ENCODE data around the gene TRIM62. TPM values are rescaled to one million over a fixed set of nuclear protein-coding genes. Genes with fewer than 3 reads are reported as not detected.
A peak's percentile ranks its signal among the peaks of the same experiment; 100 is the strongest.
"Not testable (repeated sequence)": the region's sequence is repeated elsewhere in the genome, so short reads cannot be mapped to it uniquely, and the experiment has no call there.

TRIM62 gene
- total RNA-seq, 1 experiment from 2014 or later = 13.2 TPM

- not testable (repeated sequence) for H3K4me3 ChIP-seq (ENCODE audit: insufficient read depth, low read depth, low read length); H3K27me3 ChIP-seq (ENCODE audit: control insufficient read depth, insufficient read depth, low read length); H3K36me3 ChIP-seq (replicated peaks; ENCODE audit: control insufficient read depth, insufficient read depth, low read length); DNase-seq
Measured at GRCh38 chr1:33124647-33125046, 57.2 kb downstream of the TRIM62 start.

- H3K27me3 ChIP-seq (ENCODE audit: control insufficient read depth, insufficient read depth, low read length) = no peaks in the 10 kb centered on the region; the same call in 1 of the 2 replicates
Measured at GRCh38 chr1:33123266-33123665, 58.6 kb downstream of the TRIM62 start.

GRCh38 chr1:33122483-33123178 is 59.2 kb downstream of the TRIM62 start:
- H3K4me3 ChIP-seq (ENCODE audit: insufficient read depth, low read depth, low read length) = no peak overlapping the region
- no peaks in the 10 kb centered on the region; the same call in 1 of the 2 replicates for H3K27me3 ChIP-seq (ENCODE audit: control insufficient read depth, insufficient read depth, low read length)
- no peaks in the 10 kb centered on the region; the same call in 1 of the 2 replicates for H3K36me3 ChIP-seq (replicated peaks; ENCODE audit: control insufficient read depth, insufficient read depth, low read length)
- DNase-seq = no peak

More at GRCh38 chr1:33123266-33123665, 58.6 kb downstream of the TRIM62 start:
- H3K36me3 ChIP-seq (replicated peaks; ENCODE audit: control insufficient read depth, insufficient read depth, low read length) = no peaks in the 10 kb centered on the region; the same call in 1 of the 2 replicates
- DNase-seq = no peak
- H3K4me3 ChIP-seq (ENCODE audit: insufficient read depth, low read depth, low read length) = no peak overlapping the region

GRCh38 chr1:33121728-33122127 is 60.1 kb downstream of the TRIM62 start:
- Histone ChIP-seq H3K36me3 (replicated peaks; ENCODE audit: control insufficient read depth, insufficient read depth, low read length) (no peaks in the 10 kb centered on the region; the same call in 1 of the 2 replicates), H3K4me3 (ENCODE audit: insufficient read depth, low read depth, low read length) (no peak overlapping the region), H3K27me3 (ENCODE audit: control insufficient read depth, insufficient read depth, low read length) (no peaks in the 10 kb centered on the region; the same call in 1 of the 2 replicates)
- DNase-seq = no peak

GRCh38 chr1:33120436-33121231 is 61.2 kb downstream of the TRIM62 start:
- Histone ChIP-seq H3K36me3 (replicated peaks; ENCODE audit: control insufficient read depth, insufficient read depth, low read length) (no peaks in the 10 kb centered on the region; the same call in 1 of the 2 replicates), H3K27me3 (ENCODE audit: control insufficient read depth, insufficient read depth, low read length) (no peaks in the 10 kb centered on the region; the same call in 1 of the 2 replicates), H3K4me3 (ENCODE audit: insufficient read depth, low read depth, low read length) (no peak overlapping the region)
- DNase-seq = no peak

- peak; percentile 93 for DNase-seq
- no peak overlapping the region for H3K4me3 ChIP-seq (ENCODE audit: insufficient read depth, low read depth, low read length)
Measured at GRCh38 chr1:33119532-33120217, 62.2 kb downstream of the TRIM62 start.

GRCh38 chr1:33119050-33119449 is 62.8 kb downstream of the TRIM62 start:
- DNase-seq = no peak
- H3K27me3 ChIP-seq (ENCODE audit: control insufficient read depth, insufficient read depth, low read length) = no peaks in the 10 kb centered on the region; the same call in 1 of the 2 replicates
- no peaks in the 10 kb centered on the region for H3K36me3 ChIP-seq (replicated peaks; ENCODE audit: control insufficient read depth, insufficient read depth, low read length)
- no peak overlapping the region for H3K4me3 ChIP-seq (ENCODE audit: insufficient read depth, low read depth, low read length)

More at GRCh38 chr1:33119532-33120217, 62.2 kb downstream of the TRIM62 start:
- no peaks in the 10 kb centered on the region for H3K36me3 ChIP-seq (replicated peaks; ENCODE audit: control insufficient read depth, insufficient read depth, low read length)
- H3K27me3 ChIP-seq (ENCODE audit: control insufficient read depth, insufficient read depth, low read length) = no peaks in the 10 kb centered on the region; the same call in 1 of the 2 replicates

- Histone ChIP-seq H3K36me3 (replicated peaks; ENCODE audit: control insufficient read depth, insufficient read depth, low read length) (no peaks in the 10 kb centered on the region), H3K27me3 (ENCODE audit: control insufficient read depth, insufficient read depth, low read length) (no peaks in the 10 kb centered on the region; the same call in 1 of the 2 replicates), H3K4me3 (ENCODE audit: insufficient read depth, low read depth, low read length) (no peak overlapping the region)
- DNase-seq = no peak
Measured at GRCh38 chr1:33118274-33118673, 63.6 kb downstream of the TRIM62 start.

GRCh38 chr1:33117440-33118085 is 64.3 kb downstream of the TRIM62 start:
- Histone ChIP-seq H3K4me3 (ENCODE audit: insufficient read depth, low read depth, low read length) (no peak overlapping the region), H3K36me3 (replicated peaks; ENCODE audit: control insufficient read depth, insufficient read depth, low read length) (no peaks in the 10 kb centered on the region), H3K27me3 (ENCODE audit: control insufficient read depth, insufficient read depth, low read length) (no peaks in the 10 kb centered on the region)
- DNase-seq = no peak

GRCh38 chr1:33111965-33112364 is 69.9 kb downstream of the TRIM62 start:
- no peaks in the 10 kb centered on the region for H3K27me3 ChIP-seq (ENCODE audit: control insufficient read depth, insufficient read depth, low read length)
- no peaks in the 10 kb centered on the region for H3K36me3 ChIP-seq (replicated peaks; ENCODE audit: control insufficient read depth, insufficient read depth, low read length)
- DNase-seq = no peak
- no peak overlapping the region for H3K4me3 ChIP-seq (ENCODE audit: insufficient read depth, low read depth, low read length)

- no peak for DNase-seq
- Histone ChIP-seq H3K36me3 (replicated peaks; ENCODE audit: control insufficient read depth, insufficient read depth, low read length) (no peaks in the 10 kb centered on the region), H3K27me3 (ENCODE audit: control insufficient read depth, insufficient read depth, low read length) (no peaks in the 10 kb centered on the region; the same call in 1 of the 2 replicates), H3K4me3 (ENCODE audit: insufficient read depth, low read depth, low read length) (no peak overlapping the region)
Measured at GRCh38 chr1:33110477-33110876, 71.4 kb downstream of the TRIM62 start.

- H3K36me3 ChIP-seq (replicated peaks; ENCODE audit: control insufficient read depth, insufficient read depth, low read length); H3K27me3 ChIP-seq (ENCODE audit: control insufficient read depth, insufficient read depth, low read length); H3K4me3 ChIP-seq (ENCODE audit: insufficient read depth, low read depth, low read length); DNase-seq: not testable (repeated sequence)
Measured at GRCh38 chr1:33100119-33100415, 81.8 kb downstream of the TRIM62 start.

- H3K4me3 ChIP-seq (ENCODE audit: insufficient read depth, low read depth, low read length) = no peak overlapping the region
- no peak for DNase-seq
Measured at GRCh38 chr1:33099290-33100118, 82.3 kb downstream of the TRIM62 start.

More at GRCh38 chr1:33099290-33100118, 82.3 kb downstream of the TRIM62 start:
- H3K27me3 ChIP-seq (ENCODE audit: control insufficient read depth, insufficient read depth, low read length) = peaks cover 2% of the 10 kb centered on the region; the same call in 1 of the 2 replicates
- no peaks in the 10 kb centered on the region for H3K36me3 ChIP-seq (replicated peaks; ENCODE audit: control insufficient read depth, insufficient read depth, low read length)
